GM23338 (cell line): Measurements from ENCODE around the gene KIFAP3. TPM values are rescaled to one million over a fixed set of nuclear protein-coding genes. Genes with fewer than 3 reads are reported as not detected.

Experiments used
- ATAC-seq: fragments of 200-7000 bp; cut with Tn5 transposase; 3 replicates; pipeline ENCODE4 v1.9.1; 2020
- DNase-seq: peaks from one replicate; pipeline ENCODE4 v3.0.0-alpha.2; 2015; ENCODE audit warnings: low spot score
- H2AFZ ChIP-seq: fragments of 200-600 bp; sonication (generic); 2 replicates; pipeline ENCODE4 v1.8.0; 2016; ENCODE audit warnings: antibody characterized with exemption, mild to moderate bottlenecking, moderate library complexity
- H3F3A ChIP-seq: fragments of 200-600 bp; sonication (generic); replicated peaks from 2 replicates; pipeline ENCODE4 v1.8.0; 2017; ENCODE audit warnings: antibody characterized with exemption, mixed run types, low read depth
- H3K27ac ChIP-seq: fragments of 200-600 bp; sonication (generic); 2 replicates; pipeline ENCODE4 v1.6.1; 2016; ENCODE audit warnings: low read depth
- H3K27me3 ChIP-seq: fragments of 200-600 bp; sonication (generic); 2 replicates; pipeline ENCODE4 v1.8.0; 2016; ENCODE audit warnings: mild to moderate bottlenecking, mixed run types, moderate library complexity; ENCODE audit not compliant: insufficient read depth
- H3K36me3 ChIP-seq: fragments of 200-600 bp; sonication (generic); 2 replicates; pipeline ENCODE4 v1.8.0; 2016; ENCODE audit warnings: mild to moderate bottlenecking; ENCODE audit not compliant: insufficient read depth
- H3K4me1 ChIP-seq: fragments of 200-600 bp; sonication (generic); 2 replicates; pipeline ENCODE4 v1.8.0; 2016; ENCODE audit warnings: mild to moderate bottlenecking, moderate library complexity; ENCODE audit not compliant: insufficient read depth
- H3K4me2 ChIP-seq: fragments of 200-600 bp; sonication (generic); 2 replicates; pipeline ENCODE4 v1.7.1; 2017; ENCODE audit warnings: mixed run types
- H3K4me3 ChIP-seq: fragments of 200-600 bp; sonication (generic); 2 replicates; pipeline ENCODE4 v1.6.1; 2016; ENCODE audit warnings: mixed run types
- H3K79me2 ChIP-seq: fragments of 200-600 bp; sonication (generic); replicated peaks from 2 replicates; pipeline ENCODE4 v1.8.0; 2017; ENCODE audit warnings: mild to moderate bottlenecking; ENCODE audit not compliant: insufficient read depth
- H3K9me2 ChIP-seq: fragments of 200-600 bp; sonication (generic); 2 replicates; pipeline ENCODE4 v1.8.0; 2017; ENCODE audit not compliant: insufficient read depth
- H4K20me1 ChIP-seq: fragments of 200-600 bp; sonication (generic); replicated peaks from 2 replicates; pipeline ENCODE4 v1.8.0; 2017; ENCODE audit warnings: mild to moderate bottlenecking; ENCODE audit not compliant: insufficient read depth
- H3K27ac Mint-ChIP-seq: 2 replicates; pipeline ENCODE4 v1.8.0; 2020; ENCODE audit warnings: inconsistent platforms, mild to moderate bottlenecking, moderate library complexity, mixed read lengths
- H3K27me3 Mint-ChIP-seq: 3 replicates; pipeline ENCODE4 v1.8.0; 2022; ENCODE audit warnings: low read depth, mild to moderate bottlenecking, moderate library complexity, mixed read lengths, inconsistent platforms; ENCODE audit not compliant: insufficient read depth, poor library complexity
- H3K36me3 Mint-ChIP-seq: 3 replicates; pipeline ENCODE4 v1.8.0; 2021; ENCODE audit warnings: low read depth, mild to moderate bottlenecking, inconsistent platforms, moderate library complexity, mixed read lengths
- H3K4me1 Mint-ChIP-seq: 3 replicates; pipeline ENCODE4 v1.8.0; 2020; ENCODE audit warnings: mild to moderate bottlenecking, inconsistent platforms, mixed read lengths
- H3K4me3 Mint-ChIP-seq: 3 replicates; pipeline ENCODE4 v1.8.0; 2021; ENCODE audit warnings: moderate library complexity, mild to moderate bottlenecking, inconsistent platforms, mixed read lengths
- H3K9me3 Mint-ChIP-seq: 3 replicates; pipeline ENCODE4 v1.8.0; 2020; ENCODE audit warnings: moderate library complexity, mild to moderate bottlenecking, inconsistent platforms, mixed read lengths
- CREB1 ChIP-seq: fragments of 250-450 bp; sonication (Bioruptor Pico); IDR thresholded peaks from 2 replicates; pipeline ENCODE4 v1.5.0; 2020; ENCODE audit warnings: low read depth, mild to moderate bottlenecking, moderate library complexity
- CTCF ChIP-seq, 2 experiments: fragments of 200-600 bp in 1 of 2; sonication (generic) in 1 of 2; conservative IDR thresholded peaks; 2 replicates each; pipeline versions ENCODE4 v1.5.1 to v1.6.1; 2016 to 2017; ENCODE audit warnings: antibody characterized with exemption in 2 of 2, low read depth in 2 of 2, mild to moderate bottlenecking in 2 of 2, moderate library complexity in 1 of 2
- EZH2 ChIP-seq: fragments of 200-600 bp; sonication (generic); IDR thresholded peaks from one replicate; pipeline ENCODE4 v1.8.0; 2017; ENCODE audit warnings: antibody characterized with exemption, mild to moderate bottlenecking, low read depth; ENCODE audit not compliant: unreplicated experiment
- EZH2phosphoT487 ChIP-seq: fragments of 200-600 bp; sonication (generic); IDR thresholded peaks from one replicate; pipeline ENCODE4 v1.8.1; 2018; ENCODE audit warnings: antibody characterized with exemption; ENCODE audit not compliant: unreplicated experiment
- POLR2AphosphoS5 ChIP-seq: IDR thresholded peaks from 2 replicates; pipeline ENCODE4 v1.6.1; 2016; ENCODE audit warnings: antibody characterized with exemption, low read depth
- STAT1 ChIP-seq: IDR thresholded peaks from one replicate; pipeline ENCODE4 v1.6.1; 2016; ENCODE audit warnings: antibody characterized with exemption; ENCODE audit not compliant: unreplicated experiment
- ZNF331 ChIP-seq: fragments of 250-450 bp; sonication (Bioruptor Pico); IDR thresholded peaks from 2 replicates; pipeline ENCODE4 v1.5.0; 2020; ENCODE audit warnings: low read depth, mild to moderate bottlenecking, moderate library complexity
- ZNF462 ChIP-seq: fragments of 250-450 bp; sonication (Bioruptor Pico); IDR thresholded peaks from 2 replicates; pipeline ENCODE4 v1.5.0; 2020; ENCODE audit warnings: mild to moderate bottlenecking, moderate library complexity
- polyA plus RNA-seq: library from polyadenylated mRNA; unstranded; fragments of >200 nt; fragmentation: Nextera tagmentation; extraction: Ambion mirVana; gene quantifications from 2 replicates; pipeline ENCODE4 v1.2.1, GENCODE V29; 2016
- total RNA-seq: library from RNA; depleted of rRNA; stranded (reverse); fragments of >200 nt; shearing (Covaris generic); gene quantifications from 2 replicates; pipeline ENCODE4 v1.2.3, GENCODE V29; 2014

KIFAP3 gene
- total and polyA plus RNA-seq, 2 experiments from 2014 or later = 2.7 to 3.1 TPM

- Mint-ChIP-seq H3K4me3 (no peak overlapping the region), H3K27me3 (no peaks in the 10 kb centered on the region)
Observed at GRCh38 chr1:170012920-170013319, 61.6 kb downstream of the KIFAP3 start.

GRCh38 chr1:170010443-170010842 lies 64.1 kb downstream of the KIFAP3 start:
- H3K4me2 ChIP-seq = no peak overlapping the region
- no peak overlapping the region for H3K27ac ChIP-seq
- TF ChIP-seq ZNF462 (CRISPR knock-in tag) = no peak
- no peak for TF ChIP-seq CREB1
- TF ChIP-seq CTCF (conservative IDR thresholded peaks at IDR 0.05; ENCODE audit: low read depth in 2 of 2) = peak; percentile 61 to 70
- ATAC-seq (no peak), DNase-seq (peak; percentile 65)
- no peaks in the 10 kb centered on the region for H3K4me1 Mint-ChIP-seq
- H3K9me2 ChIP-seq = no peaks in the 10 kb centered on the region
- H3K4me1 ChIP-seq = no peaks in the 10 kb centered on the region
- H2AFZ ChIP-seq = no peak overlapping the region
- no peaks in the 10 kb centered on the region for H3K79me2 ChIP-seq
- no peaks in the 10 kb centered on the region for H3K36me3 ChIP-seq
- H3F3A ChIP-seq = no peaks in the 10 kb centered on the region
- no peak overlapping the region for H3K27ac Mint-ChIP-seq
- no peaks in the 10 kb centered on the region for H4K20me1 ChIP-seq
- no peaks in the 10 kb centered on the region for H3K36me3 Mint-ChIP-seq
- no peaks in the 10 kb centered on the region for H3K27me3 ChIP-seq
- no peak overlapping the region for H3K4me3 Mint-ChIP-seq
- no peaks in the 10 kb centered on the region for H3K27me3 Mint-ChIP-seq
- no peak overlapping the region for H3K4me3 ChIP-seq
- H3K9me3 Mint-ChIP-seq = peaks cover 7% of the 10 kb centered on the region; the same call in 1 of the 3 replicates

More at GRCh38 chr1:170012920-170013319, 61.6 kb downstream of the KIFAP3 start:
- no peaks in the 10 kb centered on the region for H4K20me1 ChIP-seq
- H3K4me2 ChIP-seq = no peak overlapping the region
- H3K9me2 ChIP-seq = no peaks in the 10 kb centered on the region
- H2AFZ ChIP-seq = no peak overlapping the region
- Mint-ChIP-seq H3K36me3 (no peaks in the 10 kb centered on the region), H3K4me1 (no peaks in the 10 kb centered on the region), H3K9me3 (no peaks in the 10 kb centered on the region), H3K27ac (no peak overlapping the region)
- no peak for ATAC-seq
- no peak overlapping the region for H3K4me3 ChIP-seq
- H3K27me3 ChIP-seq = no peaks in the 10 kb centered on the region
- no peaks in the 10 kb centered on the region for H3K4me1 ChIP-seq
- no peaks in the 10 kb centered on the region for H3F3A ChIP-seq
- DNase-seq = no peak
- no peak overlapping the region for H3K27ac ChIP-seq
- TF ChIP-seq ZNF331 (CRISPR knock-in tag) = no peak
- no peak for TF ChIP-seq POLR2AphosphoS5
- no peak for TF ChIP-seq EZH2phosphoT487
- TF ChIP-seq STAT1 = no peak
- TF ChIP-seq EZH2 = no peak
- no peaks in the 10 kb centered on the region for H3K79me2 ChIP-seq
- H3K36me3 ChIP-seq = no peaks in the 10 kb centered on the region
